GM23338 (cell line): ENCODE measurements around the gene SH3D21. TPM values are rescaled to one million over a fixed set of nuclear protein-coding genes. Genes with fewer than 3 reads are reported as not detected.

Source experiments
- ATAC-seq: fragments of 200-7000 bp; cut with Tn5 transposase; 3 replicates; pipeline ENCODE4 v1.9.1; 2020
- DNase-seq: peaks from one replicate; pipeline ENCODE4 v3.0.0-alpha.2; 2015; ENCODE audit warnings: low spot score
- H2AFZ ChIP-seq: fragments of 200-600 bp; sonication (generic); 2 replicates; pipeline ENCODE4 v1.8.0; 2016; ENCODE audit warnings: antibody characterized with exemption, mild to moderate bottlenecking, moderate library complexity
- H3F3A ChIP-seq: fragments of 200-600 bp; sonication (generic); replicated peaks from 2 replicates; pipeline ENCODE4 v1.8.0; 2017; ENCODE audit warnings: antibody characterized with exemption, mixed run types, low read depth
- H3K27ac ChIP-seq: fragments of 200-600 bp; sonication (generic); 2 replicates; pipeline ENCODE4 v1.6.1; 2016; ENCODE audit warnings: low read depth
- H3K27me3 ChIP-seq: fragments of 200-600 bp; sonication (generic); 2 replicates; pipeline ENCODE4 v1.8.0; 2016; ENCODE audit warnings: mild to moderate bottlenecking, mixed run types, moderate library complexity; ENCODE audit not compliant: insufficient read depth
- H3K36me3 ChIP-seq: fragments of 200-600 bp; sonication (generic); 2 replicates; pipeline ENCODE4 v1.8.0; 2016; ENCODE audit warnings: mild to moderate bottlenecking; ENCODE audit not compliant: insufficient read depth
- H3K4me1 ChIP-seq: fragments of 200-600 bp; sonication (generic); 2 replicates; pipeline ENCODE4 v1.8.0; 2016; ENCODE audit warnings: mild to moderate bottlenecking, moderate library complexity; ENCODE audit not compliant: insufficient read depth
- H3K4me2 ChIP-seq: fragments of 200-600 bp; sonication (generic); 2 replicates; pipeline ENCODE4 v1.7.1; 2017; ENCODE audit warnings: mixed run types
- H3K4me3 ChIP-seq: fragments of 200-600 bp; sonication (generic); 2 replicates; pipeline ENCODE4 v1.6.1; 2016; ENCODE audit warnings: mixed run types
- H3K79me2 ChIP-seq: fragments of 200-600 bp; sonication (generic); replicated peaks from 2 replicates; pipeline ENCODE4 v1.8.0; 2017; ENCODE audit warnings: mild to moderate bottlenecking; ENCODE audit not compliant: insufficient read depth
- H3K9me2 ChIP-seq: fragments of 200-600 bp; sonication (generic); 2 replicates; pipeline ENCODE4 v1.8.0; 2017; ENCODE audit not compliant: insufficient read depth
- H4K20me1 ChIP-seq: fragments of 200-600 bp; sonication (generic); replicated peaks from 2 replicates; pipeline ENCODE4 v1.8.0; 2017; ENCODE audit warnings: mild to moderate bottlenecking; ENCODE audit not compliant: insufficient read depth
- H3K27ac Mint-ChIP-seq: 2 replicates; pipeline ENCODE4 v1.8.0; 2020; ENCODE audit warnings: inconsistent platforms, mild to moderate bottlenecking, moderate library complexity, mixed read lengths
- H3K27me3 Mint-ChIP-seq: 3 replicates; pipeline ENCODE4 v1.8.0; 2022; ENCODE audit warnings: low read depth, mild to moderate bottlenecking, moderate library complexity, mixed read lengths, inconsistent platforms; ENCODE audit not compliant: insufficient read depth, poor library complexity
- H3K36me3 Mint-ChIP-seq: 3 replicates; pipeline ENCODE4 v1.8.0; 2021; ENCODE audit warnings: low read depth, mild to moderate bottlenecking, inconsistent platforms, moderate library complexity, mixed read lengths
- H3K4me1 Mint-ChIP-seq: 3 replicates; pipeline ENCODE4 v1.8.0; 2020; ENCODE audit warnings: mild to moderate bottlenecking, inconsistent platforms, mixed read lengths
- H3K4me3 Mint-ChIP-seq: 3 replicates; pipeline ENCODE4 v1.8.0; 2021; ENCODE audit warnings: moderate library complexity, mild to moderate bottlenecking, inconsistent platforms, mixed read lengths
- H3K9me3 Mint-ChIP-seq: 3 replicates; pipeline ENCODE4 v1.8.0; 2020; ENCODE audit warnings: moderate library complexity, mild to moderate bottlenecking, inconsistent platforms, mixed read lengths
- CREB1 ChIP-seq: fragments of 250-450 bp; sonication (Bioruptor Pico); IDR thresholded peaks from 2 replicates; pipeline ENCODE4 v1.5.0; 2020; ENCODE audit warnings: low read depth, mild to moderate bottlenecking, moderate library complexity
- EZH2 ChIP-seq: fragments of 200-600 bp; sonication (generic); IDR thresholded peaks from one replicate; pipeline ENCODE4 v1.8.0; 2017; ENCODE audit warnings: antibody characterized with exemption, mild to moderate bottlenecking, low read depth; ENCODE audit not compliant: unreplicated experiment
- EZH2phosphoT487 ChIP-seq: fragments of 200-600 bp; sonication (generic); IDR thresholded peaks from one replicate; pipeline ENCODE4 v1.8.1; 2018; ENCODE audit warnings: antibody characterized with exemption; ENCODE audit not compliant: unreplicated experiment
- JUNB ChIP-seq: IDR thresholded peaks from one replicate; pipeline ENCODE4 v1.6.1; 2016; ENCODE audit warnings: antibody characterized with exemption; ENCODE audit not compliant: unreplicated experiment
- NANOG ChIP-seq: IDR thresholded peaks from 2 replicates; pipeline ENCODE4 v1.6.1; 2016; ENCODE audit warnings: antibody characterized with exemption, borderline replicate concordance
- POLR2AphosphoS5 ChIP-seq: IDR thresholded peaks from 2 replicates; pipeline ENCODE4 v1.6.1; 2016; ENCODE audit warnings: antibody characterized with exemption, low read depth
- STAT1 ChIP-seq: IDR thresholded peaks from one replicate; pipeline ENCODE4 v1.6.1; 2016; ENCODE audit warnings: antibody characterized with exemption; ENCODE audit not compliant: unreplicated experiment
- ZNF114 ChIP-seq: fragments of 250-450 bp; sonication (Bioruptor Pico); IDR thresholded peaks from 2 replicates; pipeline ENCODE4 v1.5.0; 2020; ENCODE audit warnings: mild to moderate bottlenecking, moderate library complexity
- ZNF331 ChIP-seq: fragments of 250-450 bp; sonication (Bioruptor Pico); IDR thresholded peaks from 2 replicates; pipeline ENCODE4 v1.5.0; 2020; ENCODE audit warnings: low read depth, mild to moderate bottlenecking, moderate library complexity
- polyA plus RNA-seq: library from polyadenylated mRNA; unstranded; fragments of >200 nt; fragmentation: Nextera tagmentation; extraction: Ambion mirVana; gene quantifications from 2 replicates; pipeline ENCODE4 v1.2.1, GENCODE V29; 2016
- total RNA-seq: library from RNA; depleted of rRNA; stranded (reverse); fragments of >200 nt; shearing (Covaris generic); gene quantifications from 2 replicates; pipeline ENCODE4 v1.2.3, GENCODE V29; 2014
- TF ChIP-seq, protein P1 (sequence below), 2 experiments: fragments of 200-600 bp in 1 of 2; sonication (generic) in 1 of 2; conservative IDR thresholded peaks; 2 replicates each; pipeline versions ENCODE4 v1.5.1 to v1.6.1; 2016 to 2017; ENCODE audit warnings: antibody characterized with exemption in 2 of 2, low read depth in 2 of 2, mild to moderate bottlenecking in 2 of 2, moderate library complexity in 1 of 2
- TF ChIP-seq, protein P2 (sequence below): IDR thresholded peaks from one replicate; pipeline ENCODE4 v1.6.1; 2018; ENCODE audit warnings: antibody characterized with exemption; ENCODE audit not compliant: unreplicated experiment

The SH3D21 gene
- total and polyA plus RNA-seq, 2 experiments from 2014 or later, result 3.7 to 6.3 TPM

DNA sequence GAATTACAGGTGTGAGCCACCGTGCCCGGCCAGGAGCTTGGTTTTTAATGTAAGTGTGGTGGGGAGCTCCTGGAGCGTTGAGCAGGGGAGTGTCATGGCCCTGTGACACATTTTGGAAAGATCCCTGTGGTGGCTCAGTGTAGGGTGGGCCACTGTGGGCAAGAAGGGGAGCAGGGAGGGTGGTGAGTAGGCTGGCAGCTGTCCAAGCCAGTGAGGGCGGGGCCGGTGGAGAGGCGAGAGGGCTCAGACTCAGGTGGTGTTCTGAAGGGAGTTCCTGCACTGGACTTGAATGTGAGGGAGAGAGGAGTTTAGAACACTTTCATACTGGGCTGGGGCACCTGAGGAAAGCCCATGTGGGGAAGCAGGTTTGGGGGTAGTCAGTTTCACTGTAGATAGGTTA, 20.3 kb downstream of the SH3D21 start:
- H3K36me3 Mint-ChIP-seq, result peaks cover 3% of the 10 kb centered on the region

DNA sequence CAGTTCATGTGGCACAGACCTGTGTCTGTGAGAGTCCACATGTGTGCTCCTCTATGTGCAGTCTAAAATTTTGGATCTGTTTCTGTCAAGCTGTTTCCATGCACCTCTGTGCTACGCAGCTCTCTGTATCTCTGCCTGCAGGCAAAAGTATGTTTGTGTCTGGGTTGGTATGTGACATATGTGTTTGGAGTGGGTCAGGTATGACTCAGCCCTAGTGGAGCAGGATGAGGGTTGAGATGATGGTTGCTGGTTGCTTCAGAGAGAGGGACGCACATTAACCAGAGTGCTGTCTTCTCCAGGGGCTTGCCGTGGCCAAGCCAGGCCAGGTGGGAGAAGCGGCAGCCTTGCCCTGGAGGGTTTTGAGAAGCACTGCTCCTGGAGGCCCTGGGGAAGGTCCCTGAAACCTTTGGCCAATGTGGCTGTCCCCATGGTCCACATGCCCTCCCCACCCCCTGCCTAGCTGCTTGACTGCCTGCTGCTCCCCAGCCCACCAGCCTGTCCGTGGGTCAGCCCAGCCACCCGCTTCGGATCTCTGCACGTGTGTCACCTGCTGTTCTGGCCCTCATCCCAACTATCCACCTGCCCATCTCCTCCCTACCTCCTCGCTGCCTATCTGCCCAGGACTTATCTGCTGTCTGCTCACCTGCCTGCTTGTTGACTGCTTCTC, 21.4 kb downstream of the SH3D21 start:
- DNase-seq, result no peak
- no peaks in the 10 kb centered on the region for H4K20me1 ChIP-seq
- H2AFZ ChIP-seq, result no peak overlapping the region
- no peak overlapping the region for H3K4me3 Mint-ChIP-seq
- H3K4me2 ChIP-seq, result no peak overlapping the region
- H3K36me3 Mint-ChIP-seq, result peaks cover 3% of the 10 kb centered on the region
- H3K4me1 ChIP-seq, result peaks cover 18% of the 10 kb centered on the region
- H3K9me2 ChIP-seq, result peaks cover 6% of the 10 kb centered on the region; the same call in 1 of the 2 replicates
- no peaks in the 10 kb centered on the region for H3K9me3 Mint-ChIP-seq
- H3K4me3 ChIP-seq, result no peak overlapping the region
- no peak overlapping the region for H3K27ac Mint-ChIP-seq
- peaks cover 23% of the 10 kb centered on the region for H3K27me3 Mint-ChIP-seq
- peaks cover 24% of the 10 kb centered on the region for H3K27me3 ChIP-seq
- no peaks in the 10 kb centered on the region for H3K36me3 ChIP-seq
- H3F3A ChIP-seq, result peaks cover 12% of the 10 kb centered on the region; the same call in 1 of the 2 replicates
- H3K79me2 ChIP-seq, result no peaks in the 10 kb centered on the region
- H3K27ac ChIP-seq, result no peak overlapping the region
- ATAC-seq, result no peak
- peaks cover 14% of the 10 kb centered on the region for H3K4me1 Mint-ChIP-seq
- TF ChIP-seq, protein P1, sequence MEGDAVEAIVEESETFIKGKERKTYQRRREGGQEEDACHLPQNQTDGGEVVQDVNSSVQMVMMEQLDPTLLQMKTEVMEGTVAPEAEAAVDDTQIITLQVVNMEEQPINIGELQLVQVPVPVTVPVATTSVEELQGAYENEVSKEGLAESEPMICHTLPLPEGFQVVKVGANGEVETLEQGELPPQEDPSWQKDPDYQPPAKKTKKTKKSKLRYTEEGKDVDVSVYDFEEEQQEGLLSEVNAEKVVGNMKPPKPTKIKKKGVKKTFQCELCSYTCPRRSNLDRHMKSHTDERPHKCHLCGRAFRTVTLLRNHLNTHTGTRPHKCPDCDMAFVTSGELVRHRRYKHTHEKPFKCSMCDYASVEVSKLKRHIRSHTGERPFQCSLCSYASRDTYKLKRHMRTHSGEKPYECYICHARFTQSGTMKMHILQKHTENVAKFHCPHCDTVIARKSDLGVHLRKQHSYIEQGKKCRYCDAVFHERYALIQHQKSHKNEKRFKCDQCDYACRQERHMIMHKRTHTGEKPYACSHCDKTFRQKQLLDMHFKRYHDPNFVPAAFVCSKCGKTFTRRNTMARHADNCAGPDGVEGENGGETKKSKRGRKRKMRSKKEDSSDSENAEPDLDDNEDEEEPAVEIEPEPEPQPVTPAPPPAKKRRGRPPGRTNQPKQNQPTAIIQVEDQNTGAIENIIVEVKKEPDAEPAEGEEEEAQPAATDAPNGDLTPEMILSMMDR (conservative IDR thresholded peaks at IDR 0.05; ENCODE audit: low read depth in 2 of 2), result no peak
- TF ChIP-seq ZNF114, result no peak
- no peak for TF ChIP-seq STAT1
- no peak for TF ChIP-seq NANOG
- TF ChIP-seq EZH2, result no peak
- TF ChIP-seq, protein P2, sequence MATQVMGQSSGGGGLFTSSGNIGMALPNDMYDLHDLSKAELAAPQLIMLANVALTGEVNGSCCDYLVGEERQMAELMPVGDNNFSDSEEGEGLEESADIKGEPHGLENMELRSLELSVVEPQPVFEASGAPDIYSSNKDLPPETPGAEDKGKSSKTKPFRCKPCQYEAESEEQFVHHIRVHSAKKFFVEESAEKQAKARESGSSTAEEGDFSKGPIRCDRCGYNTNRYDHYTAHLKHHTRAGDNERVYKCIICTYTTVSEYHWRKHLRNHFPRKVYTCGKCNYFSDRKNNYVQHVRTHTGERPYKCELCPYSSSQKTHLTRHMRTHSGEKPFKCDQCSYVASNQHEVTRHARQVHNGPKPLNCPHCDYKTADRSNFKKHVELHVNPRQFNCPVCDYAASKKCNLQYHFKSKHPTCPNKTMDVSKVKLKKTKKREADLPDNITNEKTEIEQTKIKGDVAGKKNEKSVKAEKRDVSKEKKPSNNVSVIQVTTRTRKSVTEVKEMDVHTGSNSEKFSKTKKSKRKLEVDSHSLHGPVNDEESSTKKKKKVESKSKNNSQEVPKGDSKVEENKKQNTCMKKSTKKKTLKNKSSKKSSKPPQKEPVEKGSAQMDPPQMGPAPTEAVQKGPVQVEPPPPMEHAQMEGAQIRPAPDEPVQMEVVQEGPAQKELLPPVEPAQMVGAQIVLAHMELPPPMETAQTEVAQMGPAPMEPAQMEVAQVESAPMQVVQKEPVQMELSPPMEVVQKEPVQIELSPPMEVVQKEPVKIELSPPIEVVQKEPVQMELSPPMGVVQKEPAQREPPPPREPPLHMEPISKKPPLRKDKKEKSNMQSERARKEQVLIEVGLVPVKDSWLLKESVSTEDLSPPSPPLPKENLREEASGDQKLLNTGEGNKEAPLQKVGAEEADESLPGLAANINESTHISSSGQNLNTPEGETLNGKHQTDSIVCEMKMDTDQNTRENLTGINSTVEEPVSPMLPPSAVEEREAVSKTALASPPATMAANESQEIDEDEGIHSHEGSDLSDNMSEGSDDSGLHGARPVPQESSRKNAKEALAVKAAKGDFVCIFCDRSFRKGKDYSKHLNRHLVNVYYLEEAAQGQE, result no peak
- TF ChIP-seq JUNB, result no peak
- TF ChIP-seq CREB1 (CRISPR knock-in tag), result no peak

More for the DNA sequence above, 20.3 kb downstream of the SH3D21 start:
- peaks cover 19% of the 10 kb centered on the region for H3F3A ChIP-seq
- peaks cover 18% of the 10 kb centered on the region for H3K4me1 ChIP-seq
- H3K79me2 ChIP-seq, result no peaks in the 10 kb centered on the region
- H4K20me1 ChIP-seq, result no peaks in the 10 kb centered on the region
- DNase-seq, result no peak
- no peak overlapping the region for H3K27ac ChIP-seq
- no peak overlapping the region for H3K4me2 ChIP-seq
- Mint-ChIP-seq H3K4me3 (no peak overlapping the region), H3K27me3 (peaks cover 19% of the 10 kb centered on the region), H3K9me3 (no peaks in the 10 kb centered on the region), H3K27ac (no peak overlapping the region), H3K4me1 (peaks cover 18% of the 10 kb centered on the region)
- H2AFZ ChIP-seq, result no peak overlapping the region
- H3K4me3 ChIP-seq, result no peak overlapping the region
- H3K36me3 ChIP-seq, result no peaks in the 10 kb centered on the region
- H3K27me3 ChIP-seq, result peaks cover 35% of the 10 kb centered on the region
- H3K9me2 ChIP-seq, result no peaks in the 10 kb centered on the region
- no peak for ATAC-seq
- TF ChIP-seq NANOG (no peak), ZNF114 (no peak), STAT1 (no peak), CREB1 (CRISPR knock-in tag) (no peak), POLR2AphosphoS5 (no peak), EZH2phosphoT487 (no peak), ZNF331 (CRISPR knock-in tag) (no peak)
